RWPE2 (cell line): ENCODE data around the gene ARHGEF10L.

Experiments
- ATAC-seq: fragments of 200-7000 bp; cut with Tn5 transposase; 3 replicates; pipeline ENCODE4 v1.9.1; 2021; ENCODE audit warnings: low read depth
- DNase-seq: peaks from one replicate; pipeline ENCODE4 v3.0.0-alpha.2; 2020; ENCODE audit warnings: low spot score
- H3K27ac ChIP-seq: fragments of 450-650 bp; 2 replicates; pipeline ENCODE4 v1.5.1; 2017; ENCODE audit warnings: mild to moderate bottlenecking; ENCODE audit not compliant: poor library complexity, severe bottlenecking
- H3K27me3 ChIP-seq: fragments of 250-450 bp; sonication (Bioruptor Pico); 2 replicates; pipeline ENCODE4 v1.5.1; 2021; ENCODE audit warnings: mild to moderate bottlenecking, moderate library complexity; ENCODE audit not compliant: insufficient read depth, poor library complexity, severe bottlenecking
- H3K36me3 ChIP-seq: fragments of 250-450 bp; sonication (Bioruptor Pico); 2 replicates; pipeline ENCODE4 v1.5.1; 2020; ENCODE audit warnings: low read depth, mild to moderate bottlenecking, moderate library complexity
- H3K4me1 ChIP-seq: fragments of 250-450 bp; sonication (Bioruptor Pico); 2 replicates; pipeline ENCODE4 v1.5.1; 2021; ENCODE audit warnings: mild to moderate bottlenecking, moderate library complexity; ENCODE audit not compliant: insufficient read depth, poor library complexity, severe bottlenecking
- H3K4me3 ChIP-seq: fragments of 250-450 bp; sonication (Bioruptor Pico); 2 replicates; pipeline ENCODE4 v1.5.1; 2021; ENCODE audit warnings: mild to moderate bottlenecking, moderate library complexity; ENCODE audit not compliant: severe bottlenecking
- H3K9me3 ChIP-seq: fragments of 250-450 bp; sonication (Bioruptor Pico); 2 replicates; pipeline ENCODE4 v1.5.1; 2021; ENCODE audit warnings: mild to moderate bottlenecking, moderate library complexity; ENCODE audit not compliant: severe bottlenecking
- TF ChIP-seq, protein P1 (sequence below): fragments of 450-650 bp; IDR thresholded peaks from one replicate; pipeline ENCODE4 v1.5.1; 2017; ENCODE audit warnings: mild to moderate bottlenecking, moderate library complexity; ENCODE audit not compliant: poor library complexity, severe bottlenecking

ARHGEF10L gene

DNA sequence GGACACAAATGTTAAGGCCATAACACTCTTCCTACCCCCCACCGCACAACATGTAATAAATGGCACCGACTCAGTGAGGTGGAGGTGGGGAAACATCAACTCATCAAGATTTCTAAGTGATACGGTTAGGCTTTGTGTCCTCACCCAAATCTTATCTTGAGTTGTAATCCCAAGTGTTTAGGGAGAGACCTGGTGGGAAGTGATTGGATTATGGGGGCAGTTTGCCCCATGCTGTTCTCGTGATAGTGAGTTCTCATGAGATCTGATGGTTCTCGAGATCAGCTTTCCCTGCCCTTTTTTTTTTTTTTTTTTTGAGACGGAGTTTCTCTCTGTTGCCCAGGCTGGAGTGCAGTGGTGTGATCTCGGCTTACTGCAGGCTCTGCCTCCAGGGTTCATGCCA, 164.7 kb downstream of the ARHGEF10L start:
- no peaks in the 10 kb centered on the region for H3K9me3 ChIP-seq
- H3K27me3 ChIP-seq: no peaks in the 10 kb centered on the region
- DNase-seq (no peak), ATAC-seq (no peak)
- no peak overlapping the region for H3K4me3 ChIP-seq
- no peak overlapping the region for H3K27ac ChIP-seq
- no peaks in the 10 kb centered on the region for H3K36me3 ChIP-seq
- H3K4me1 ChIP-seq: no peaks in the 10 kb centered on the region
- TF ChIP-seq, protein P1, sequence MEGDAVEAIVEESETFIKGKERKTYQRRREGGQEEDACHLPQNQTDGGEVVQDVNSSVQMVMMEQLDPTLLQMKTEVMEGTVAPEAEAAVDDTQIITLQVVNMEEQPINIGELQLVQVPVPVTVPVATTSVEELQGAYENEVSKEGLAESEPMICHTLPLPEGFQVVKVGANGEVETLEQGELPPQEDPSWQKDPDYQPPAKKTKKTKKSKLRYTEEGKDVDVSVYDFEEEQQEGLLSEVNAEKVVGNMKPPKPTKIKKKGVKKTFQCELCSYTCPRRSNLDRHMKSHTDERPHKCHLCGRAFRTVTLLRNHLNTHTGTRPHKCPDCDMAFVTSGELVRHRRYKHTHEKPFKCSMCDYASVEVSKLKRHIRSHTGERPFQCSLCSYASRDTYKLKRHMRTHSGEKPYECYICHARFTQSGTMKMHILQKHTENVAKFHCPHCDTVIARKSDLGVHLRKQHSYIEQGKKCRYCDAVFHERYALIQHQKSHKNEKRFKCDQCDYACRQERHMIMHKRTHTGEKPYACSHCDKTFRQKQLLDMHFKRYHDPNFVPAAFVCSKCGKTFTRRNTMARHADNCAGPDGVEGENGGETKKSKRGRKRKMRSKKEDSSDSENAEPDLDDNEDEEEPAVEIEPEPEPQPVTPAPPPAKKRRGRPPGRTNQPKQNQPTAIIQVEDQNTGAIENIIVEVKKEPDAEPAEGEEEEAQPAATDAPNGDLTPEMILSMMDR: no peak

DNA sequence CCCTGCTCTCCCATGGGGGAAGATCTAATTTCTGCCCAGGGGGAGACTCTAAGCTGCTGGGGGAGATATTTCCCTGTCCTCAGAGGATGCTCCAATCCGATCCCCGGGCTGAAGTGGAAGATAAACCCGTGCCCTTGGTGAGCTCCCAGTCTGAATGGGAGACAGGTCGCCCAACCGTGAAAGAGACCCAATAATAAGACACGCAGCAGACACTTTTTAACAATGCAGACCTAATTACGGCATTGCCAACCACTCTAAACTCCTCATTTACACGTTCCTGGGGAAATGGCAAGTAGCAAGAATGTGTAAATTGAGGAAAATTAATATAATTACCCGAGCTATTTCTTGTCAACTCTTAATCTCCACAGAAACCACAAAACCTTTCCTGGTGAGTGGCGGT, 166.9 kb downstream of the ARHGEF10L start:
- no peaks in the 10 kb centered on the region for H3K9me3 ChIP-seq
- H3K27ac ChIP-seq: no peak overlapping the region
- H3K4me1 ChIP-seq: no peaks in the 10 kb centered on the region
- TF ChIP-seq, protein P1: no peak
- ATAC-seq (no peak), DNase-seq (no peak)
- H3K4me3 ChIP-seq: no peak overlapping the region
- H3K36me3 ChIP-seq: no peaks in the 10 kb centered on the region
- no peaks in the 10 kb centered on the region for H3K27me3 ChIP-seq

DNA sequence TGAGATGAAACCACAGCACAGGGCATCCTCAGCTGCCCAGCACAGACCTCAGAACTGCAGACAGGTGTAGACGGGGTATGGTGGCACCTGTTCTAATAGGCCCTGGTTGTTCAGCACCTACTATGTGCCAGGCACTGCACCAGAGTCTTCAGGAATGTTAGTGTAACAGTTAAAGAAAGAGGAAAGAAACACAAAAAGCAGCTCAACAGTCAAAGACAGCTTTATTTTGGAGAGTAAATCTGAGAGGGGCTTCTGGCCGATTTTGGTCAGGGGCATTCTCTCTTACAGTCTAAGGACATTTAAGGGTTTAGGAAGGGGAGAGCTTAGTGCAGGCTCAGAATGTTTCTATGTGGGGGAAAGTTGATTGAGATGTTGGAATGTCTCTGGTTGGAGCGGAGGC, 170.5 kb downstream of the ARHGEF10L start:
- no peaks in the 10 kb centered on the region for H3K36me3 ChIP-seq
- H3K4me3 ChIP-seq: no peak overlapping the region
- DNase-seq: no peak
- no peak overlapping the region for H3K27ac ChIP-seq
- H3K27me3 ChIP-seq: no peaks in the 10 kb centered on the region
- TF ChIP-seq, protein P1: no peak
- ATAC-seq: no peak
- H3K9me3 ChIP-seq: no peaks in the 10 kb centered on the region
- no peaks in the 10 kb centered on the region for H3K4me1 ChIP-seq

DNA sequence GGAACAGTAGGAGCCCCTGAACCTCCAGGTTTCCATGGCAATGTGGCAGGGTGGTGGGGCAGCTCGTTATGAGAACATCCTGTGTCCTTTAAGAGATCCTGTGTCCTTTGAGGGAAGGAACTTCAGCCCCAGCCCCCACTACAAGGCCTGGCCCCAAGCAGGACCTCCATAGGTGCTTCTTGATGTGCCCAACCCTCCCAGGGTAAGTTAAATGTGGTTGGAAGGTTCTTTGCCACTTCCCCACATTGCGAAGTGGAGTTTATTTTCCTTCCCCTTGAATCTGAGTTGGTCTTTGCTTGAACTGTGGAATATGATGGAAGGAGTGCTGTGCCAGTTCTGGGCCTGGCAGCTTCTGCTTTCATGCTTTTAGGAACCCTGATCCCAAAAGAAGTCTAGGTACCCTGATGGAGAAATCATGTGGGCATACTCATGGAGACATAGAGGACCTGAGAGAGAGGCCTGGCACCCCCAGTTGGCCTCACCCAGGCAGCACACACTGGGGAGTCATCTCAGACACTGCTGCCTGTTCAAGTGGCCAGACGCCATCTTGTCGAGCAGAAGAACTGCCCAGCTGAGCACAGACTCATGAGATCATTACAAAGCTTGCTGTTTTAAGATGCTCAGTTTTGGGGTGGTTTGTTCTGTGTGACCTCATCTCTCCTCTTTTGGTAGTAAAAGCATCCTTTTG, 171.5 kb downstream of the ARHGEF10L start:
- ATAC-seq: no peak
- Histone ChIP-seq H3K27ac (no peak overlapping the region), H3K4me3 (no peak overlapping the region), H3K36me3 (no peaks in the 10 kb centered on the region), H3K4me1 (no peaks in the 10 kb centered on the region), H3K9me3 (no peaks in the 10 kb centered on the region), H3K27me3 (no peaks in the 10 kb centered on the region)
- TF ChIP-seq, protein P1: no peak
- DNase-seq: no peak

DNA sequence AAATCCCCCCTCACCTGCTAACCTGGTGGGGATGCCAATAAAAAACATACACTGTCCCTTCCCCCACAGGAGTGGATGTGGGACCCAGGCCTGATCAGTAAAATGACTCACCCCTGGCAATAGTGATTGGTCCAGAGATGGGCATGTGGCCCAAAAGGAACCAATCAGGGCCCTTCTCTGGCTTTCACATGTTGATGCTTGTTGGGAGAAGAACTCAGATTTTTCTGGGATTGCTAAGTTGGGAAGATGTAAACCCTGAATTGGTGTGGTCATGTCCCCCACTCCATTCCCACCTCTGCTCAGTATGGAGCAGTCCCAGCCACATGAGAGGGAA, 172.0 kb downstream of the ARHGEF10L start:
- DNase-seq: no peak
- Histone ChIP-seq H3K4me1 (no peaks in the 10 kb centered on the region), H3K9me3 (no peaks in the 10 kb centered on the region), H3K4me3 (no peak overlapping the region), H3K36me3 (no peaks in the 10 kb centered on the region), H3K27me3 (no peaks in the 10 kb centered on the region), H3K27ac (no peak overlapping the region)
- ATAC-seq: no peak
- TF ChIP-seq, protein P1: no peak
